Peyer's patch (tissue), 4 donors: ENCODE data around the gene EME2. TPM values are rescaled to one million over a fixed set of nuclear protein-coding genes. Genes with fewer than 3 reads are reported as not detected.

Experiments used
- DNase-seq, 3 donors: peaks; one replicate each; pipeline ENCODE4 v3.0.0-alpha.2; 2017 to 2019
- H3K27ac ChIP-seq, 4 donors: fragments of 200-600 bp; sonication (generic); one replicate each; pipeline ENCODE4 v1.5.1; 2016 to 2019
- H3K27me3 ChIP-seq, 2 donors: fragments of 200-600 bp; sonication (generic); one replicate each; pipeline ENCODE4 v1.5.1; 2019
- H3K36me3 ChIP-seq, 3 donors: fragments of 200-600 bp; sonication (generic); one replicate each; pipeline ENCODE4 v1.5.1; 2016 to 2019
- H3K4me1 ChIP-seq, 4 donors: fragments of 200-600 bp; sonication (generic); one replicate each; pipeline ENCODE4 v1.5.1; 2016 to 2019
- H3K4me3 ChIP-seq, 4 donors: fragments of 200-600 bp; sonication (generic); 1 replicate in 3 of 4; 2 replicates in 1 of 4; pipeline ENCODE4 v1.5.1; 2016 to 2019; ENCODE audit warnings: mild to moderate bottlenecking in 1 of 4
- H3K9me3 ChIP-seq, 4 donors: fragments of 200-600 bp; sonication (generic); one replicate each; pipeline ENCODE4 v1.5.1; 2016 to 2019; ENCODE audit warnings: mild to moderate bottlenecking in 1 of 4
- POLR2A ChIP-seq, 2 donors: fragments of 450-650 bp; IDR thresholded peaks; one replicate each; pipeline ENCODE4 v1.5.1; 2017; ENCODE audit warnings: antibody characterized with exemption in 2 of 2, mild to moderate bottlenecking in 2 of 2, moderate library complexity in 2 of 2
- small RNA-seq, 2 donors: library from RNA; depleted of rRNA; stranded (forward); fragments of <200 nt; gene quantifications; one replicate each; pipeline ENCODE3, GENCODE V24; 2016
- total RNA-seq, 4 donors: library from RNA; depleted of rRNA; stranded (reverse); fragments of >200 nt; gene quantifications; one replicate each; pipeline ENCODE4 v1.1.0, GENCODE V29; 2016
- TF ChIP-seq, protein P1 (sequence below), 6 experiments: fragments of 450-650 bp in 4 of 6; fragments of 200-600 bp in 2 of 6; sonication (generic) in 1 of 6; IDR thresholded peaks; one replicate each; pipeline ENCODE4 v1.5.1; 2017 to 2019; ENCODE audit warnings: antibody characterized with exemption in 6 of 6, mild to moderate bottlenecking in 3 of 6, moderate library complexity in 1 of 6

Gene EME2
- total RNA-seq, 4 donors from 2014 or later, result 54.6 to 99.9 (median 67.0) TPM

GRCh38 chr16:1822801-1823200 lies 50.2 kb downstream of the EME2 start:
- no peak for TF ChIP-seq POLR2A (IDR thresholded peaks at IDR 0.05)
- TF ChIP-seq, protein P1, sequence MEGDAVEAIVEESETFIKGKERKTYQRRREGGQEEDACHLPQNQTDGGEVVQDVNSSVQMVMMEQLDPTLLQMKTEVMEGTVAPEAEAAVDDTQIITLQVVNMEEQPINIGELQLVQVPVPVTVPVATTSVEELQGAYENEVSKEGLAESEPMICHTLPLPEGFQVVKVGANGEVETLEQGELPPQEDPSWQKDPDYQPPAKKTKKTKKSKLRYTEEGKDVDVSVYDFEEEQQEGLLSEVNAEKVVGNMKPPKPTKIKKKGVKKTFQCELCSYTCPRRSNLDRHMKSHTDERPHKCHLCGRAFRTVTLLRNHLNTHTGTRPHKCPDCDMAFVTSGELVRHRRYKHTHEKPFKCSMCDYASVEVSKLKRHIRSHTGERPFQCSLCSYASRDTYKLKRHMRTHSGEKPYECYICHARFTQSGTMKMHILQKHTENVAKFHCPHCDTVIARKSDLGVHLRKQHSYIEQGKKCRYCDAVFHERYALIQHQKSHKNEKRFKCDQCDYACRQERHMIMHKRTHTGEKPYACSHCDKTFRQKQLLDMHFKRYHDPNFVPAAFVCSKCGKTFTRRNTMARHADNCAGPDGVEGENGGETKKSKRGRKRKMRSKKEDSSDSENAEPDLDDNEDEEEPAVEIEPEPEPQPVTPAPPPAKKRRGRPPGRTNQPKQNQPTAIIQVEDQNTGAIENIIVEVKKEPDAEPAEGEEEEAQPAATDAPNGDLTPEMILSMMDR (IDR thresholded peaks at IDR 0.05), result no peak
- no peak for DNase-seq
- Histone ChIP-seq H3K9me3 (no peaks in the 10 kb centered on the region), H3K4me1 (peaks cover 3 to 28% (median 13%) of the 10 kb centered on the region in 4 donors), H3K27me3 (no peaks in the 10 kb centered on the region), H3K4me3 (no peak overlapping the region), H3K27ac (no peak overlapping the region), H3K36me3 (peaks cover 0 to 51% (median 0%) of the 10 kb centered on the region in 3 donors)

- Histone ChIP-seq H3K27ac (no peak overlapping the region), H3K27me3 (no peaks in the 10 kb centered on the region)
- DNase-seq, result peak in 2 of 3 donors; percentile 67 to 69
Observed at GRCh38 chr16:1823821-1824220, 51.2 kb downstream of the EME2 start.

GRCh38 chr16:1825381-1825863 lies 52.8 kb downstream of the EME2 start:
- H3K4me3 ChIP-seq, result peak overlapping the region; percentile 69 to 94 (median 85)
- no peaks in the 10 kb centered on the region for H3K9me3 ChIP-seq
- peak overlapping the region; percentile 87 to 98 (median 92) for H3K27ac ChIP-seq
- TF ChIP-seq, protein P1 (IDR thresholded peaks at IDR 0.05), result no peak
- H3K4me1 ChIP-seq, result peaks cover 3 to 51% (median 14%) of the 10 kb centered on the region in 4 donors
- H3K27me3 ChIP-seq, result no peaks in the 10 kb centered on the region
- peak in 1 of 3 donors; percentile 48 for DNase-seq
- H3K36me3 ChIP-seq, result peaks cover 0 to 24% (median 0%) of the 10 kb centered on the region in 3 donors

More at GRCh38 chr16:1823821-1824220, 51.2 kb downstream of the EME2 start:
- Histone ChIP-seq H3K9me3 (no peaks in the 10 kb centered on the region), H3K4me3 (no peak overlapping the region), H3K4me1 (peaks cover 3 to 38% (median 14%) of the 10 kb centered on the region in 4 donors), H3K36me3 (peaks cover 0 to 40% (median 0%) of the 10 kb centered on the region in 3 donors)
- TF ChIP-seq, protein P1 (IDR thresholded peaks at IDR 0.05), result peak in 2 of 6 experiments; percentile 26 to 37
- TF ChIP-seq POLR2A (IDR thresholded peaks at IDR 0.05), result no peak

Small RNA genes within 50 kb of the gene (small RNA-seq; reads per million reads assigned to genes)
- gene MIR3177, result 0.12 to 0.70 reads per million in 2 donors

Other genes starting within 250 kb of the EME2 start
- 10 to 100 TPM in 3 of 4 donors, 1 to 10 TPM in 1; 7.4 to 42.1 (median 11.6) TPM for gene TMEM204, start 239.1 kb upstream of the EME2 start, total RNA-seq
- 10 to 100 TPM in 3 of 4 donors, 1 to 10 TPM in 1; 7.5 to 21.6 (median 18.4) TPM for gene IFT140, start 160.7 kb upstream of the EME2 start, total RNA-seq
- gene CRAMP1, start 160.4 kb upstream of the EME2 start, total RNA-seq, result 10 to 100 TPM; 16.5 to 37.1 (median 20.0) TPM
- gene JPT2, start 94.5 kb upstream of the EME2 start, total RNA-seq, result 10 to 100 TPM; 22.7 to 32.3 (median 25.0) TPM
- 100 to 1,000 TPM in 3 of 4 donors, 10 to 100 TPM in 1; 78.1 to 456 (median 193) TPM for gene MAPK8IP3, start 66.6 kb upstream of the EME2 start, total RNA-seq
- 100 to 1,000 TPM in 3 of 4 donors, 10 to 100 TPM in 1; 69.3 to 150 (median 126) TPM for gene NME3, start 1.3 kb upstream of the EME2 start, total RNA-seq
- gene MRPS34, start 324 bp downstream of the EME2 start, total RNA-seq, result 100 to 1,000 TPM in 1 of 4 donors, 10 to 100 TPM in 3; 67.6 to 114 (median 82.3) TPM
- gene SPSB3, start 9.8 kb downstream of the EME2 start, total RNA-seq, result 100 to 1,000 TPM in 2 of 4 donors, 10 to 100 TPM in 2; 76.4 to 148 (median 102) TPM
- 10 to 100 TPM; 47.1 to 99.9 (median 59.3) TPM for gene NUBP2, start 10.2 kb downstream of the EME2 start, total RNA-seq
- under 1 TPM in 1 of 4 donors, not detected in 3; 0.35 TPM for gene IGFALS, start 20.9 kb downstream of the EME2 start, total RNA-seq
- gene HAGH, start 54.0 kb downstream of the EME2 start, total RNA-seq, result 100 to 1,000 TPM; 105 to 187 (median 155) TPM
- 100 to 1,000 TPM; 107 to 188 (median 152) TPM for gene FAHD1, start 54.4 kb downstream of the EME2 start, total RNA-seq
- not detected for gene MEIOB, start 99.4 kb downstream of the EME2 start, total RNA-seq
- gene HS3ST6, start 145.6 kb downstream of the EME2 start, total RNA-seq, result not detected
- 10 to 100 TPM; 17.3 to 46.6 (median 38.3) TPM for gene MSRB1, start 170.4 kb downstream of the EME2 start, total RNA-seq
- not detected for gene RPL3L, start 181.9 kb downstream of the EME2 start, total RNA-seq
- gene NDUFB10, start 186.7 kb downstream of the EME2 start, total RNA-seq, result 100 to 1,000 TPM in 3 of 4 donors, 10 to 100 TPM in 1; 55.3 to 373 (median 236) TPM
- gene RPS2, start 192.0 kb downstream of the EME2 start, total RNA-seq, result 1,000 to 10,000 TPM in 3 of 4 donors, 100 to 1,000 TPM in 1; 736 to 1,881 (median 1,543) TPM
- gene RNF151, start 194.0 kb downstream of the EME2 start, total RNA-seq, result not detected
- gene TBL3, start 199.2 kb downstream of the EME2 start, total RNA-seq, result 10 to 100 TPM; 19.8 to 50.8 (median 39.1) TPM
- 10 to 100 TPM in 3 of 4 donors, 1 to 10 TPM in 1; 8.6 to 23.1 (median 11.3) TPM for gene NOXO1, start 208.7 kb downstream of the EME2 start, total RNA-seq
- 100 to 1,000 TPM in 1 of 4 donors, 10 to 100 TPM in 3; 31.4 to 102 (median 83.1) TPM for gene GFER, start 211.4 kb downstream of the EME2 start, total RNA-seq
- gene SYNGR3, start 217.2 kb downstream of the EME2 start, total RNA-seq, result 1 to 10 TPM in 3 of 4 donors, not detected in 1; 1.3 to 3.9 (median 3.3) TPM
- 10 to 100 TPM; 48.5 to 84.0 (median 51.4) TPM for gene ZNF598, start 237.0 kb downstream of the EME2 start, total RNA-seq
- gene NPW, start 247.0 kb downstream of the EME2 start, total RNA-seq, result 1 to 10 TPM in 2 of 4 donors, not detected in 2; 2.8 to 9.1 TPM